Epithelial cell of esophagus (primary cell): ENCODE results near the gene SNX32.
"Not testable (repeated sequence)": the region's sequence is repeated elsewhere in the genome, so short reads cannot be mapped to it uniquely, and the experiment has no call there.

Experiments used
- DNase-seq: peaks from one replicate; pipeline ENCODE4 v3.0.0; 2010; ENCODE audit warnings: low read depth
- H3K4me3 ChIP-seq: 2 replicates; pipeline ENCODE4 v1.5.1; 2011; ENCODE audit warnings: mild to moderate bottlenecking, low read length, control low read depth
- TF ChIP-seq, protein P1 (sequence below): IDR thresholded peaks from 2 replicates; pipeline ENCODE4 v1.5.1; 2011; ENCODE audit warnings: low read depth, mild to moderate bottlenecking, low read length, control low read depth, inconsistent platforms; ENCODE audit not compliant: insufficient read depth; ENCODE audit errors: missing control alignments

The SNX32 gene

DNA sequence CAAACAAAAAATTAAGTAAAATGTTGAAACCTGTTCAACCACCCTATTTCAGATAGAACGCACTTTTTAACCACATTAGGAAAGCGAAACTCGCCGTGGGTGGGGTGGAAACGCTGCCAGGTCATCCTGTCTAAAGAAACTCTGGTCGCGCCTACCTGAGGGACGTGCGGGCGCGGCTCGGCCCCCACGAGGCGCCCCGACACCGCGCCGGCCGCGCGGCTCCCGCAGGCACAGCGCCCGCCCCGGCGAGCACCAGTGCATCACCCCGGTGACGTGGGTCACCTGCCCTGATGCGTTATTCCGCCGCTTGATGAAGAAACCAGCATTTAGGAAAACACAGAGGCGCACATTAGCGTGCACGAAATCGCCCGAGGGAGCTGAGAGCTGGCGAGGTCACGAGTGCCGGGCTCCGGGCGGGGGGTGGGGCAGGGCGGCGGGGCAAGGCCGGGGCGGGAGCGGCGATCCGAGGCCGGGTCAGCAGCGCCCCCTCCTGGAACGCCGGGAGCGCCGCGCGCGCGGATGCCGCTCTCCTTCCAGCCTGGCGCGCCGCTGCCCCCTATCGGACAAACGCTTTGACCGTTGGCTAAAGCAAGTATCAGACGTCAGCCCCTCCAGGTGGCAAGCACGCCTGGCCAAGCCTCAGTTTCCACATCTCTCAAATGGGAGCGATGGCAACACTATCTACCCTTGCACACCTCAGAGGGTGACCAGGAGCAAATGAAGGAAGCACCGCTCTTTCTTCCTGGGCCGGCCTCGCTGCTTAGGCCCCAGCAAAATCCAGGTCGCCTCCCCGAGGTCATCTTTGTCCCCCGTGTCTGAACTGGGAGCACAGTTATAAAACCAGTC lies 15.7 kb upstream of the SNX32 start:
- TF ChIP-seq, protein P1, sequence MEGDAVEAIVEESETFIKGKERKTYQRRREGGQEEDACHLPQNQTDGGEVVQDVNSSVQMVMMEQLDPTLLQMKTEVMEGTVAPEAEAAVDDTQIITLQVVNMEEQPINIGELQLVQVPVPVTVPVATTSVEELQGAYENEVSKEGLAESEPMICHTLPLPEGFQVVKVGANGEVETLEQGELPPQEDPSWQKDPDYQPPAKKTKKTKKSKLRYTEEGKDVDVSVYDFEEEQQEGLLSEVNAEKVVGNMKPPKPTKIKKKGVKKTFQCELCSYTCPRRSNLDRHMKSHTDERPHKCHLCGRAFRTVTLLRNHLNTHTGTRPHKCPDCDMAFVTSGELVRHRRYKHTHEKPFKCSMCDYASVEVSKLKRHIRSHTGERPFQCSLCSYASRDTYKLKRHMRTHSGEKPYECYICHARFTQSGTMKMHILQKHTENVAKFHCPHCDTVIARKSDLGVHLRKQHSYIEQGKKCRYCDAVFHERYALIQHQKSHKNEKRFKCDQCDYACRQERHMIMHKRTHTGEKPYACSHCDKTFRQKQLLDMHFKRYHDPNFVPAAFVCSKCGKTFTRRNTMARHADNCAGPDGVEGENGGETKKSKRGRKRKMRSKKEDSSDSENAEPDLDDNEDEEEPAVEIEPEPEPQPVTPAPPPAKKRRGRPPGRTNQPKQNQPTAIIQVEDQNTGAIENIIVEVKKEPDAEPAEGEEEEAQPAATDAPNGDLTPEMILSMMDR = peak; percentile 80
- peak; percentile 82 for DNase-seq
- H3K4me3 ChIP-seq = peak overlapping the region; percentile 50

DNA sequence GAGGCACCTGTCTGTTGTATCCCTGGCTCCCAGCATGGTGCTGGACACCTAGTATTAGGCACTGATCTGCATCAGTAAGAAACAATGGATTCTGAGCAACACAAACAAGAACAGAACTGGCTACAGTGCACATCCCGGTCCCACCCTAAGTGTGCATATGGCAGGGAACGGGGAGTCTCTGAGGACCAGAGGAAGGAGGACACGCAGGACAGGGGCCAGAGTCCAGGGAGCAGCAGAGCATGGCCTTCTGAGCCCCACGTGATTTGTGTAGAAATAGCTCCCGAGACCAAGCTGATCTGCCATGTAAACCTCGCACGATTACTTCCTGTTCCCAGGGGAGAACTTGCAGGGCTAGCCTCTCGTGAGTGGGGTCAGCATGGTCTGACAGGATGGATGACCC lies 12.7 kb upstream of the SNX32 start:
- DNase-seq = no peak
- TF ChIP-seq, protein P1 = no peak
- no peak overlapping the region for H3K4me3 ChIP-seq

DNA sequence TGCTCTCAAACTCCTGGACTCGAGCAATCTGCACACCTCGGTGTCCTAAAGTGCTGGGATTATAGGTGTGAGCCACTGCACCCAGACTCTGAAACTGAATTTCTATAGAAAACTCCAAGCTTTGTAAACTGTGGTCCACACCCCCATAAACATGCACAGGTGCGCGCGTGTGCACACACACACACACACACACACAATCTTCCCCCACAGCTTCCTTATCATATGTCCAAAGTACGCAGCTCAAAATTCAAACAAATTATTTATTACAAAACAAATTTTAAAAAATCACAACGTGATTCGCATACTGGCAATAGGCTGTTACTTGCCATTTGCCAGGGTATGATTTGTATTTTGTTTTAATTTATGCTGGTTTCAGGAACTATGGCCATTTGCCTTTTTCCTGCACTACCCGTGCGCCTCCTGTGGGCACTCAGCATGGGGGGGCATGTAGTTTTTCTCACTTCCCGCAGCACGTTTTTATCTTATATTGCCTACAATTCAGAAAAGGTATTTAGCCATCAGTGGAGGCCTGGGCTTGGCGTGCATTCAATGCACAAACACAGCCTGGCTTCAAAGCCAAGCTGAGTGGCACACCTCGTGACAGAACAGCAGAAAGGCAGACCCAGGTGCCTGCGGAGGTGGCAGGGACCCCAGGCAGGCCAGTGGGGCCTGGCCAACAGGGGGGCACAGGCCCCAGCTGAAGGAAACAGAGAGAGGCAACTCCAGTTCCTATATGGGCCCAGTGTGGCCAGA lies 10.8 kb upstream of the SNX32 start:
- no peak for DNase-seq
- TF ChIP-seq, protein P1 = no peak
- H3K4me3 ChIP-seq = no peak overlapping the region

- no peak for DNase-seq
Observed at GRCh38 chr11:65826984-65827735, 6.6 kb upstream of the SNX32 start.

GRCh38 chr11:65829459-65829858 lies 4.3 kb upstream of the SNX32 start:
- no peak overlapping the region for H3K4me3 ChIP-seq
- TF ChIP-seq, protein P1 = no peak
- no peak for DNase-seq

More at GRCh38 chr11:65826984-65827735, 6.6 kb upstream of the SNX32 start:
- TF ChIP-seq, protein P1 = no peak
- H3K4me3 ChIP-seq = no peak overlapping the region

GRCh38 chr11:65832231-65832630 lies 1.5 kb upstream of the SNX32 start:
- DNase-seq, H3K4me3 ChIP-seq: not testable (repeated sequence)

- no peak for DNase-seq
- TF ChIP-seq, protein P1 = no peak
- peak overlapping the region; percentile 77 for H3K4me3 ChIP-seq
Observed at GRCh38 chr11:65834202-65834601, 439 bp downstream of the SNX32 start.
